HepG2 (cell line): ENCODE measurements around the gene ALCAM. TPM values are rescaled to one million over a fixed set of nuclear protein-coding genes. Genes with fewer than 3 reads are reported as not detected.

Experiments used
- ATAC-seq: fragments of 200-7000 bp; cut with Tn5 transposase; 3 replicates; pipeline ENCODE4 v1.9.1; 2020; ENCODE audit warnings: mild to moderate bottlenecking, moderate library complexity
- BruUV-seq: library from RNA; stranded (reverse); fragments of 400-500 nt; replicated peaks from 2 replicates; lab custom pipeline; 2021; lab: Mats Ljungman, UMichigan
- CTCF ChIA-PET: fragments of 300-600 bp; formaldehyde crosslinking; extraction: SDS; loops from one replicate; lab custom pipeline; 2021; ENCODE audit warnings: low total read pairs, inconsistent platforms, low intra/inter-chr PET ratio; lab: Yijun Ruan, JAX
- POLR2A ChIA-PET: fragments of 350-600 bp; sonication (Branson Sonifier 250); formaldehyde crosslinking; loops from one replicate; lab custom pipeline; 2020; ENCODE audit warnings: antibody characterized with exemption, inconsistent platforms; lab: Yijun Ruan, JAX
- DNase-seq: peaks from one replicate; pipeline ENCODE4 v3.0.0-alpha.2; 2015; ENCODE audit warnings: low spot score
- FAIRE-seq: peaks from 3 replicates; lab custom pipeline; 2011; peaks lifted over from hg19 to GRCh38; lab: Jason Lieb, UNC
- H2AFZ ChIP-seq: one replicate; pipeline ENCODE4 v1.6.1; 2011; ENCODE audit warnings: low read length, inconsistent platforms
- H3K27ac ChIP-seq: fragments of 300-600 bp; 3 replicates; pipeline ENCODE4 v1.8.0; 2011; ENCODE audit warnings: mixed run types, mild to moderate bottlenecking, mixed read lengths, low read length, inconsistent platforms; ENCODE audit not compliant: insufficient read depth; ENCODE audit errors: extremely low read length
- H3K27me3 ChIP-seq, 2 experiments: fragments of 200-600 bp in 1 of 2; 2 replicates in 1 of 2; 3 replicates in 1 of 2; pipeline versions ENCODE4 v1.6.0 to v1.8.0; 2011; ENCODE audit warnings: low read length in 2 of 2, mild to moderate bottlenecking in 2 of 2, moderate library complexity in 2 of 2, inconsistent platforms in 1 of 2; ENCODE audit not compliant: insufficient read depth in 2 of 2, control insufficient read depth in 1 of 2
- H3K36me3 ChIP-seq, 2 experiments: fragments of 200-600 bp in 1 of 2; replicated peaks in 1 of 2; 2 replicates in 1 of 2; 3 replicates in 1 of 2; pipeline versions ENCODE4 v1.5.1 to v1.8.0; 2011; ENCODE audit warnings: low read length in 2 of 2, inconsistent platforms in 1 of 2; ENCODE audit not compliant: insufficient read depth in 2 of 2, control insufficient read depth in 1 of 2
- H3K4me1 ChIP-seq: 2 replicates; pipeline ENCODE4 v1.5.1; 2012; ENCODE audit warnings: low read length, inconsistent platforms; ENCODE audit not compliant: insufficient read depth
- H3K4me2 ChIP-seq: 2 replicates; pipeline ENCODE4 v1.6.0; 2011; ENCODE audit warnings: low read depth, low read length, inconsistent platforms
- H3K4me3 ChIP-seq, 3 experiments: fragments of 200-600 bp in 1 of 3; sonication (generic), shearing (Covaris generic) in 1 of 3; replicated peaks in 1 of 3; 2 replicates each; pipeline ENCODE4 v1.5.1; 2011 to 2016; ENCODE audit warnings: low read length in 3 of 3, inconsistent platforms in 2 of 3, low read depth in 2 of 3, mild to moderate bottlenecking in 2 of 3, control low read depth in 1 of 3, mixed read lengths in 1 of 3; ENCODE audit not compliant: insufficient read depth in 1 of 3
- H3K79me2 ChIP-seq: one replicate; pipeline ENCODE4 v1.6.1; 2011; ENCODE audit warnings: low read length, inconsistent platforms; ENCODE audit not compliant: insufficient read depth
- H3K9ac ChIP-seq: 2 replicates; pipeline ENCODE4 v1.6.0; 2011; ENCODE audit warnings: mild to moderate bottlenecking, low read depth, low read length, inconsistent platforms; ENCODE audit not compliant: insufficient read depth
- H3K9me3 ChIP-seq: 2 replicates; pipeline ENCODE4 v1.5.1; 2012; ENCODE audit warnings: mild to moderate bottlenecking, low read length
- H4K20me1 ChIP-seq: 2 replicates; pipeline ENCODE4 v1.6.0; 2011; ENCODE audit warnings: inconsistent platforms, mild to moderate bottlenecking, low read length, moderate library complexity; ENCODE audit not compliant: insufficient read depth
- ARNT2 ChIP-seq: sonication (generic); formaldehyde crosslinking; IDR thresholded peaks from 2 replicates; pipeline ENCODE4 v1.8.0; 2022; ENCODE audit warnings: mild to moderate bottlenecking, low read depth, missing genetic modification reagents, moderate library complexity
- EED ChIP-seq: sonication (generic); formaldehyde crosslinking; IDR thresholded peaks from 2 replicates; pipeline ENCODE4 v1.5.0; 2020; ENCODE audit warnings: mild to moderate bottlenecking, missing genetic modification reagents
- KLF9 ChIP-seq: IDR thresholded peaks from 2 replicates; pipeline ENCODE4 v1.6.1; 2016; ENCODE audit warnings: low read depth
- ZMAT5 ChIP-seq: sonication (generic); formaldehyde crosslinking; IDR thresholded peaks from 2 replicates; pipeline ENCODE4 v1.5.0; 2020; ENCODE audit warnings: mild to moderate bottlenecking, low read depth, missing genetic modification reagents, borderline replicate concordance
- ZNF841 ChIP-seq: sonication (generic); formaldehyde crosslinking; IDR thresholded peaks from 2 replicates; pipeline ENCODE4 v1.8.1; 2023; ENCODE audit warnings: missing genetic modification reagents, borderline replicate concordance
- WGBS: methylation state at CpG from one replicate; pipeline ENCODE4 v1.1.6; 2017; ENCODE audit warnings: low lambda C conversion rate; 5-methylcytosine and 5-hydroxymethylcytosine counted together
- in situ Hi-C: cut with HindIII; loops from 2 replicates; pipeline ENCODE4 v1.10.0; 2017; ENCODE audit warnings: low pct_unique_long_range_greater_than_20kb; ENCODE audit not compliant: extremely low pct_ligation_motif_present
- intact Hi-C: fragments of 100-400 bp; cut with micrococcal nuclease; formaldehyde crosslinking; loops from one replicate; pipeline ENCODE4 v1.10.0; 2022; ENCODE audit not compliant: unreplicated experiment
- polyA plus RNA-seq, 8 experiments: library from polyadenylated mRNA; depleted of rRNA in 3 of 8; stranded (reverse) in 7 of 8; unstranded in 1 of 8; fragments of >200 nt; fragmentation: Illumina TruSeq in 4 of 8; extraction: Trizol in 4 of 8; gene quantifications; 2 replicates each; pipeline versions ENCODE4 v1.2.1 to v1.2.3, GENCODE V29; 2011 to 2016; ENCODE audit warnings: low read depth in 4 of 8, missing spikeins in 1 of 8, mixed read lengths in 1 of 8; ENCODE audit not compliant: insufficient read depth in 1 of 8
- total RNA-seq, 5 experiments: library from RNA; depleted of rRNA; stranded (reverse); fragments of >200 nt; fragmentation: Illumina TruSeq; extraction: Trizol; gene quantifications; 2 replicates each; pipeline ENCODE4 v1.2.3, GENCODE V29; 2016; ENCODE audit warnings: low read depth in 1 of 5
- TF ChIP-seq, protein P1 (sequence below): sonication (generic); formaldehyde crosslinking; conservative IDR thresholded peaks from 2 replicates; pipeline ENCODE4 v1.8.0; 2022; ENCODE audit warnings: low read depth, missing genetic modification reagents
- TF ChIP-seq, protein P2 (sequence below): sonication (generic); formaldehyde crosslinking; IDR thresholded peaks from 2 replicates; pipeline ENCODE4 v1.5.0; 2020; ENCODE audit warnings: mild to moderate bottlenecking, missing genetic modification reagents

The ALCAM gene
- total and polyA plus RNA-seq, 2 of the 13 experiments (the other 11 are each of a cell fraction or from before 2014, with no cell fraction given) = 26.0 to 33.1 TPM

GRCh38 chr3:105594219-105594618, 227.5 kb downstream of the ALCAM start (continued):
- TF ChIP-seq ARNT2 (CRISPR knock-in tag) (no peak), EED (no peak)
- TF ChIP-seq, protein P1, sequence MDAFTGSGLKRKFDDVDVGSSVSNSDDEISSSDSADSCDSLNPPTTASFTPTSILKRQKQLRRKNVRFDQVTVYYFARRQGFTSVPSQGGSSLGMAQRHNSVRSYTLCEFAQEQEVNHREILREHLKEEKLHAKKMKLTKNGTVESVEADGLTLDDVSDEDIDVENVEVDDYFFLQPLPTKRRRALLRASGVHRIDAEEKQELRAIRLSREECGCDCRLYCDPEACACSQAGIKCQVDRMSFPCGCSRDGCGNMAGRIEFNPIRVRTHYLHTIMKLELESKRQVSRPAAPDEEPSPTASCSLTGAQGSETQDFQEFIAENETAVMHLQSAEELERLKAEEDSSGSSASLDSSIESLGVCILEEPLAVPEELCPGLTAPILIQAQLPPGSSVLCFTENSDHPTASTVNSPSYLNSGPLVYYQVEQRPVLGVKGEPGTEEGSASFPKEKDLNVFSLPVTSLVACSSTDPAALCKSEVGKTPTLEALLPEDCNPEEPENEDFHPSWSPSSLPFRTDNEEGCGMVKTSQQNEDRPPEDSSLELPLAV (CRISPR knock-in tag) = no peak
- TF ChIP-seq, protein P2, sequence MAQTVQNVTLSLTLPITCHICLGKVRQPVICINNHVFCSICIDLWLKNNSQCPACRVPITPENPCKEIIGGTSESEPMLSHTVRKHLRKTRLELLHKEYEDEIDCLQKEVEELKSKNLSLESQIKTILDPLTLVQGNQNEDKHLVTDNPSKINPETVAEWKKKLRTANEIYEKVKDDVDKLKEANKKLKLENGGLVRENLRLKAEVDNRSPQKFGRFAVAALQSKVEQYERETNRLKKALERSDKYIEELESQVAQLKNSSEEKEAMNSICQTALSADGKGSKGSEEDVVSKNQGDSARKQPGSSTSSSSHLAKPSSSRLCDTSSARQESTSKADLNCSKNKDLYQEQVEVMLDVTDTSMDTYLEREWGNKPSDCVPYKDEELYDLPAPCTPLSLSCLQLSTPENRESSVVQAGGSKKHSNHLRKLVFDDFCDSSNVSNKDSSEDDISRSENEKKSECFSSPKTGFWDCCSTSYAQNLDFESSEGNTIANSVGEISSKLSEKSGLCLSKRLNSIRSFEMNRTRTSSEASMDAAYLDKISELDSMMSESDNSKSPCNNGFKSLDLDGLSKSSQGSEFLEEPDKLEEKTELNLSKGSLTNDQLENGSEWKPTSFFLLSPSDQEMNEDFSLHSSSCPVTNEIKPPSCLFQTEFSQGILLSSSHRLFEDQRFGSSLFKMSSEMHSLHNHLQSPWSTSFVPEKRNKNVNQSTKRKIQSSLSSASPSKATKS (CRISPR knock-in tag) = no peak

DNA sequence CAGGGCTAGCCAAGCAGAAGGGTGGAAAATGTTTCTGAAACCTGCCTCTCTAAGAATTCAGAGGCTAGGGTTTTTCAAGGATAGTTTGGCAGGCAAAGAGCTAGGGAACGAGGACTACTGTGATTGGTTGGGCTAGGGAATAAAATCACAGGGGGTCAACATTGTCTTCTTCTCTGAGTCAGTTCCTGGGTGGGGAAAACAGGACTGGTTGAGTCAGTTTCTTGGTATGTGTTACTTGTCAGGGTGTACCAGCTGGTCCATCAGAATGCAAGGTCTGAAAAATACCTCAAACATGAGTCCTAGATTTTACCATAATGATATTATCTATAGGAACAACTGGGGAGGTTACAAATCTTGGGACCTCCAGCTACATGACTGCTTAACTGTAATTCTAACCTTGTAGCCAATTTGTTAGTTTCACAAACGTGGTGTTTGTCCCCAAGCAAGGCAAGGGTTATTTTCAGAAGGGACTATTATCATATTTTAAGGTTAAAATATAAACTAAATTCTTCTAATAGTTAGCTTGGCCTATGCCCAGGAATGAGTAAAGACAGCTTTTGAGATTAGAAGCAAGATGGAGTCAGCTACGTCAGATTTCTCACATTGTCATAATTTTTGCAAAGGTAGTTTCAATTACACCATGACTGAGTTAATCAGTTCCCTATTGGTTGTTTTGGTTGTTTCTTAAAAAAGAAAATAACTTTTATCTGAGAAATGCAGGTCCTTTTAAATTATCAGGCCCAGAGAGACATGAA, 231.5 kb downstream of the ALCAM start:
- no peak for FAIRE-seq
- no TSS peak for BruUV-seq
- Histone ChIP-seq H3K79me2 (no peaks in the 10 kb centered on the region), H4K20me1 (no peaks in the 10 kb centered on the region), H3K27me3 (no peaks in the 10 kb centered on the region; a peak in 1 of 5 replicates), H3K4me2 (no peak overlapping the region), H3K9ac (no peak overlapping the region), H3K9me3 (no peaks in the 10 kb centered on the region), H3K4me3 (no peak overlapping the region), H3K36me3 (no peaks in the 10 kb centered on the region), H2AFZ (no peak overlapping the region), H3K4me1 (no peaks in the 10 kb centered on the region), H3K27ac (no peak overlapping the region)
- ATAC-seq = no peak
- intact Hi-C loops = no loop called here
- POLR2A ChIA-PET = no interaction called here
- in situ Hi-C loops = no loop called here
- CTCF ChIA-PET = no interaction called here
- 2% methylated on average over 3 of the region's 3 CpGs for WGBS
- TF ChIP-seq KLF9 (no peak), ZNF841 (CRISPR knock-in tag) (no peak), ZMAT5 (no peak)
- DNase-seq = no peak
